SK-N-MC (cell line): ENCODE measurements around the gene XG.
A peak's percentile ranks its signal among the peaks of the same experiment; 100 is the strongest.
"Not testable (repeated sequence)": the region's sequence is repeated elsewhere in the genome, so short reads cannot be mapped to it uniquely, and the experiment has no call there.

Experiments
- DNase-seq: peaks from one replicate; pipeline ENCODE4 v3.0.0-alpha.2; 2011; ENCODE audit warnings: low read depth, low spot score
- H3K27ac ChIP-seq: fragments of 200-600 bp; sonication (generic); 2 replicates; pipeline ENCODE4 v1.5.1; 2016; ENCODE audit warnings: mixed run types
- H3K36me3 ChIP-seq: fragments of 200-600 bp; sonication (generic); 2 replicates; pipeline ENCODE4 v1.6.1; 2017; ENCODE audit warnings: antibody characterized with exemption, low read length, mixed read lengths; ENCODE audit not compliant: insufficient read depth
- H3K4me3 ChIP-seq: fragments of 200-600 bp; sonication (generic); 2 replicates; pipeline ENCODE4 v1.5.1; 2016
- H3K9ac ChIP-seq: fragments of 200-600 bp; sonication (generic); 2 replicates; pipeline ENCODE4 v1.8.0; 2017; ENCODE audit warnings: mixed run types, mixed read lengths; ENCODE audit not compliant: insufficient read length
- H3K9me3 ChIP-seq: fragments of 200-600 bp; sonication (generic); 2 replicates; pipeline ENCODE4 v1.6.1; 2017; ENCODE audit warnings: low read depth, mild to moderate bottlenecking, antibody characterized with exemption, low read length, moderate library complexity, mixed read lengths
- EZH2 ChIP-seq: fragments of 200-600 bp; sonication (generic); IDR thresholded peaks from one replicate; pipeline ENCODE4 v1.6.1; 2017; ENCODE audit warnings: antibody characterized with exemption
- FOXP2 ChIP-seq: optimal IDR thresholded peaks from 2 replicates; pipeline ENCODE3; 2011; ENCODE audit warnings: mild to moderate bottlenecking, moderate library complexity; ENCODE audit not compliant: insufficient read depth; ENCODE audit errors: extremely low read length, control extremely low read depth
- POLR2AphosphoS5 ChIP-seq: IDR thresholded peaks from 2 replicates; pipeline ENCODE4 v1.6.1; 2012; ENCODE audit warnings: mild to moderate bottlenecking, low read depth, low read length, borderline replicate concordance

The XG gene

DNA sequence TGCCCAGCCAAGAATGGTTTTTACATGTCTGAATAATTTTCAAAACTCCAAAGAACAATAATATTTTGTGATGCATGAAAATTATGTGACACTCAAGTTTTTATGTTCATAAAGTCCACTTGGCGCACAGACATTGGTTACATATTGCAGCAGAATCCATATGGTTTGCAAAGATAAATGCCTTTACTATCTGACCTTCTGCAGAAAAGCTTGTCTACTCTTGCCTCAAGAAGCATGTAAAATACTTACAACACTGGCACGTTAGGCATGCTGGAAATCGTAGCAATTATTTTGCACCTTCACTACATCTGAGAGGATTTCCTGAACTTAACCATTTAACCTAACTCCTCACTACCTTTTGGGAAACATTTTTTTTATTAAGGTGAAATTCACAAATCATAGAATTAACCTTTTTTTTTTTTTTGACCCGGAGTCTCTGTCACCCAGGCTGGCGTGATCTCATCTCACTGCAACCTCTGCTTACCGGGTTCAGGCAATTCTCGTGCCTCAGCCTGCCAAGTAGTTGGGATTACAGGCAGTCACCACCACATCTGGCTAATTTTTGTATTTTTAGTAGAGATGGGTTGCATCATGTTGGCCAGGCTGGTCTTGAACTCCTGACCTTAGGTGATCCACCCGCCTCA is 3.5 kb upstream of the XG start:
- peaks cover 2% of the 10 kb centered on the region; the same call in 1 of the 2 replicates for H3K36me3 ChIP-seq
- peak overlapping the region; percentile 86 for H3K27ac ChIP-seq
- no peak for DNase-seq
- no peaks in the 10 kb centered on the region for H3K9me3 ChIP-seq
- TF ChIP-seq POLR2AphosphoS5: no peak
- no peak for TF ChIP-seq EZH2
- no peak for TF ChIP-seq FOXP2
- no peak overlapping the region for H3K9ac ChIP-seq
- H3K4me3 ChIP-seq: peak overlapping the region; percentile 29; the same call in 1 of the 2 replicates

DNA sequence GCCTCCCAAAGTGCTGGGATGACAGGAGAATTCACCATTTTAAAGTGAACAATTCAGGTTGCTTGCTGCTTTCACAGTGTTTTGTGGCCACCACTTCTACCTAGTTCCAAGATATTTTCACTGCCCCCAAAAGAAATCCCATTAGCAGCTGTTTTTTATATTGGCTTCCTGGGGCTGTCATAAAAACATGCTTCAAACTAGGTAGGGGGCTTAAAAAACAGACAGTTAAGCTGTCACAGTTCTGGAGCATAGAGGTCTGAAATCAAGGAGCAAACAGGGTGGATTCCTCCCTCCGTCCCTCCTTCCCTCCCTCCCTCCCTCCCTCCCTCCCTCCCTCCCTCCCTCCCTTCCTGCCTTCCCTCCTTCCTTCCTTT is 3.0 kb upstream of the XG start:
- Histone ChIP-seq H3K27ac (peak overlapping the region; percentile 86), H3K9ac (no peak overlapping the region), H3K4me3 (peak overlapping the region; percentile 29; the same call in 1 of the 2 replicates), H3K9me3 (no peaks in the 10 kb centered on the region), H3K36me3 (no peaks in the 10 kb centered on the region)
- no peak for TF ChIP-seq FOXP2
- no peak for TF ChIP-seq EZH2
- TF ChIP-seq POLR2AphosphoS5: no peak; the same call in 1 of the 2 replicates
- DNase-seq: no peak

DNA sequence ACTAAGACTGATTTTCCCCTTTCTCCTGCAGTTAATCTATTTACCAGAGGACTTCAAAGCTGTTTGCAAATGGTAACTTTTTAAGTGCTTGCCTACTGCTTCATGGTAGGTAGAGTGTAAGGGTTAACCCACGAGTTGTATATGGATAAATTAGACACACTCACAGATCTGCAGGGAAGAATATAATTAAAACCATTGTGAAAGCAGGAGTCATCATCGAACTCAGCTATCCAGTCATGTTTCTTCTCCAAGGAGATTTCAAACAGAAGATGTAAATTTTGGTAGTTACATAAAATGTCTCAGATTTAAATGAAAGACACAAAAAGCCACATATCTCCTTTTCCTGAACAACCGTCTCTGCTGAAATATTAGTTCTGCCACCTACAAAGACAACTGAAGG is 549 bp upstream of the XG start:
- H3K9me3 ChIP-seq: no peaks in the 10 kb centered on the region
- no peak for TF ChIP-seq POLR2AphosphoS5
- no peak for TF ChIP-seq EZH2
- no peak for TF ChIP-seq FOXP2
- no peaks in the 10 kb centered on the region for H3K36me3 ChIP-seq
- no peak for DNase-seq
- peak overlapping the region; percentile 77 for H3K4me3 ChIP-seq
- peak overlapping the region; percentile 37 for H3K9ac ChIP-seq
- H3K27ac ChIP-seq: peak overlapping the region; percentile 71; the same call in 1 of the 2 replicates

DNA sequence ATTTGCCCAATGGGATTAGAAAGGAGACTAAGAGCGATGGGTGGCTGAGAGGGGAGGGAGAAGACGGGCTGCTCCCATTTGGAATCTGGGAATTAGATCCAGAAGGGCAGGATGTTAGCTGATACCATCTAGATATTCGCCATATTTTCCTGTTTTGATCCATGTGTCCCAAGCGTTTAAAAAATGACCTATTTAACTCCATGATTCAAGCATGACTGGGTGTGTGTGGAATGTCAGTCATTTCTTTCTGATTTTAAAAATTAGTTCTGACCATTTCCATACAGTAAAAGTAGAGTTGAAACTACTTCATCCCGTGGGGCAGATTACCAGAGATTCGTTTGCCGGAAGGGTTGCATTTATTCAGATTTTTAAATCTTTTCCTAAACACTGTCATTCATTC is 601 bp downstream of the XG start:
- not testable (repeated sequence) for H3K27ac ChIP-seq, DNase-seq, H3K36me3 ChIP-seq, H3K9me3 ChIP-seq
- H3K9ac ChIP-seq: peak overlapping the region; percentile 64
- peak overlapping the region; percentile 77 for H3K4me3 ChIP-seq

DNA sequence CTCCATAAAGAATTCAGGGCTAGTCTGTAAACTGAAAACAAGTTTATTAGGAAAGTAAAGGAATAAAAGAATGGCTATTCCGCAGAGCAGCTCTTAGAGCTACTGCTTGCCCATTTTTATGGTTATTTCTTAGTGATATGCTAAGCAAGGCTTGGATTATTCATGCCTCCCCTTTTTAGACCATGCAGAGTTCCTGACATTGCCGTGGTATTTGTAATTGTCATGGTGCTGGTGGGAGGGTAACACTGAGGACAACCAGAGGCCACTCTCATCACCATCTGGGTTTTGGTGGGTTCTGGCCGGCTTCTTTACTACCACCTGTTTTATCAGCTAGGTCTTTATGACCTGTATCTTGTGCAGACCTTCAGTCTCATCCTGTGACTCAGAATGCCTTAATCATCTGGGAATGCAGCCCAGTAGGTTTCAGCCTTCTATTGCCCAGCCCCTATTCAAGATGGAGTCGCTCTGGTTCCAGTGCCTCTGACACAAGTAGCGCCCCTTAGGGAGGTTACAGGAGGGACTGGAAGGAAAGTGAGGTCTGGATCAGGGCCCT is 3.4 kb downstream of the XG start:
- not testable (repeated sequence) for DNase-seq, H3K9ac ChIP-seq, H3K27ac ChIP-seq, H3K9me3 ChIP-seq, H3K36me3 ChIP-seq, H3K4me3 ChIP-seq

DNA sequence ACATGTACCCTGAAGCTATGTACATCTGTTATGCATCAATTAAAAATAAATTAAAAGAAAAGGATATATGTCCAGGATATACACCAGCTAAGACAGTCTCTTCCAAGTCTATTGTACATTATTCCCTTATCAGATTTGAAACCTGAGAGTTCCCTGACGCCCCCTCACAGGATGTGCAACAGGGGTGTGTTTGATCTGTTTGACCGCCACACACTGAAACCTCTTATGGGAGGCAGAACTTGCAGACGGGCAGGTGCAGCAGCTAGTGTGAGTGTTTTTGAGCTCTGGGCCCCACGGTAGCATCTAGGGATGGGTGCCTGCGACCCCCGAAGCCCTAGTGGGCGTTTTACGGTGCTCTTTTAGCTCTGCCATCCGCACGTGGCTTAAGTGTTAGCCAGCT is 4.7 kb downstream of the XG start:
- TF ChIP-seq POLR2AphosphoS5 (no peak), EZH2 (no peak), FOXP2 (no peak)
- H3K27ac ChIP-seq: no peak overlapping the region
- H3K36me3 ChIP-seq: no peaks in the 10 kb centered on the region
- DNase-seq: no peak
- H3K9ac ChIP-seq: no peak overlapping the region
- H3K9me3 ChIP-seq: no peaks in the 10 kb centered on the region
- no peak overlapping the region for H3K4me3 ChIP-seq

DNA sequence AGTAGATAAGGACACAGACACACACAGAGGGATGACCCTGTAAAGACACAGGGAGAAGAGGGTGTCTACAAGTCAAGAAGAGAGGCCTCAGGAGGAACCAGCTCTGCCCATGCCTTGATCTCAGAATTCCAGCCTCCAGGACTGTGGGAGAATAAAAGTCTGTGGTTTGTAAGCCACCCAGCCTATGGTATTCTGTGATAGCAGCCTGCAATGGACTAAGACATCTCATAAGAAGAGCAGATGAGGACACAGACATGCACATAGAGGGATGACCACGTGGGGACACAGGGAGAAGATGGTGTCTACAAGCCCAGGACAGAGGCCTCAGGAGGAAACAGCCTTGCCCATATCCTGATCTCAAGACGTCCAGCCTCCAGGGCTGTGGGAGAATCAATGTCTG is 9.4 kb downstream of the XG start:
- peak overlapping the region; percentile 87 for H3K27ac ChIP-seq
- no peak for DNase-seq
- H3K9me3 ChIP-seq: no peaks in the 10 kb centered on the region
- H3K9ac ChIP-seq: no peak overlapping the region
- H3K36me3 ChIP-seq: no peaks in the 10 kb centered on the region
- no peak for TF ChIP-seq FOXP2
- no peak for TF ChIP-seq POLR2AphosphoS5
- TF ChIP-seq EZH2: no peak
- no peak overlapping the region for H3K4me3 ChIP-seq

DNA sequence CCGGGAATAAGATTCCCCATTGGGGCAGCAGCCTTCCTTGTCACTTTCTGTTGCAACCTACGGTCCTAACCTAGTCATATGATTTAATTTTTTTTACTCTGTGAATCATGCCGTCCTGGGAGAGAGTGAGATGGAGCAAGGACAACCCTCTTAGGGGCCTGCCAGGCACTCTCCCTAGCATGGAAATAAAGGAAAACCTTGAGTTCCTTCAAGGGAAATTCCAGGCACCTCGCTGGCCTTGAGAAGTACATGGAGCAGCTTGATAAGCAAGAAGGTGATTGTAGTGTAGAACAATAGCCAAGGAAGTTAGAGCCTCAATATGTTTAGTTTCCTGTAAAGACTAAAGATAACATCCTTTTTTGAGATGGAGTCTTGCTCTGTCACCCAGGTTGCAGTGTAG is 10.8 kb downstream of the XG start:
- H3K27ac ChIP-seq: peak overlapping the region; percentile 97
- H3K36me3 ChIP-seq, DNase-seq, H3K9ac ChIP-seq, H3K4me3 ChIP-seq, H3K9me3 ChIP-seq: not testable (repeated sequence)

DNA sequence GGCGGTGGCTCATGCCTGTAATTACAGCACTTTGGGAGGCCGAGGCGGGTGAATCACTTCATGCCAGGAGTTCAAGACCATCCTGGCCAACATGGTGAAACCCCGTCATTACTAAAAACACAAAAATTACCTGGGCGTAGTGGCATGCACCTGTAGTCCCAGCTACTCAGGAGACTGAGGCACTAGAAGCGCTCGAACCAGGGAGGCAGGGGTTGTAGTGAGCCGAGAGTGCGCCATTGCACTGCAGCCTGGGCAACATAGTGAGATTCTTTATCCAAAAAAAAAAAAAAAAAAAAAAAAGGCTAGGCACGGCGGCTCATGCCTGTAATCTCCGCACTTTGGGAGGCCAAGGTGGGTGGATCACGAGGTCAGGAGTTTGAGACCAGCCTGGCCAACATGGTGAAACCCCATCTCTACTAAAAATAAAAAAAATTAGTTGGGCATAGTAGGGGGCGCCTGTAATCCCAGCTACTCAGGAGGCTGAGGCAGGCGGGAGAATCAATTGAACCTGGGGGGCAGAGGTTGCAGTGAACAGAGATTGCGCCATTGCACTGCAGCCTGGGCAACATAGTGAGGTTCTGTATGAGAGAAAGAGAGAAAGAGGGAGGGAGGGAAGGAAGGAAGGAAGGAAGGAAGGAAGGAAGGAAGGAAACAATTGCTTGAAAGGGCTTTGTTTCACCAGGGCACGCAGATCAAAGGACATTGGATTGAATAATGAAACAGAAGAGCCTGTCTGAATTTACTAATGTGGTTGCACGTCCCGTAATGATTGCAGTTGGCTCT is 13.1 kb downstream of the XG start:
- TF ChIP-seq POLR2AphosphoS5: peak; percentile 74; the same call in 1 of the 2 replicates
- H3K9me3 ChIP-seq, H3K9ac ChIP-seq: not testable (repeated sequence)
- H3K36me3 ChIP-seq: peaks cover 10% of the 10 kb centered on the region
- DNase-seq: peak; percentile 96
- H3K27ac ChIP-seq: peak overlapping the region; percentile 97
- H3K4me3 ChIP-seq: peak overlapping the region; percentile 6
